GM10266 (cell line): ENCODE measurements around the gene PRTFDC1.

Source experiments
- DNase-seq: peaks from one replicate; pipeline ENCODE4 v3.0.0; 2012; ENCODE audit errors: extremely low spot score
- CTCF ChIP-seq: IDR thresholded peaks from 2 replicates; pipeline ENCODE4 v1.5.1; 2012; ENCODE audit warnings: mild to moderate bottlenecking, low read depth; ENCODE audit not compliant: control insufficient read depth, insufficient read depth; ENCODE audit errors: missing control alignments

Gene PRTFDC1

DNA sequence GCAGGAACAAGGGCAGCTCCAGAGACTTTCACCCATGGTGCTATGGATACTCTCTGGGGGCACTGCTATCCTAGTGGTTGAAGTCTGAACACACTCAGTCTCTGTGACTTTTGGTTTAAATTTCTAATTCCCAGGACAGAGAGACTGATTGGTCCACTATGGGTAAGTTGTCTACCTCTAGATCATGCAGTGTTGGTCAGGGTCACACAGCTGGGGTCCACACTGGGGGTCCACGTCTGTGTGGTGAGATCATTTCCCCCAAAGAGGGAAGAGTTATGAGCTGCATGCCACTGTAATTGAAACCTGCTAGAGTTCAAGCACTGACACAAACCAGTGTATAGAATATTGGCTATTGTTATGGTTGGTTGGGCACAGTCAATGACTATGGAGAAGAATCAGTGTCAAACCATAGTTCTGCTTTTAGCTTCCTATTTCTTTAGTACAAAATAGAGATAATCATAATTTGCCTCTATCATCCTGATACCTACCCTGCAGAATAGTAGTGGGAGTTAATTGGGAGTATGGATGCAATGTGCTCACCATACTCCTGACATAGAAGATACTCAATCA lies 101.6 kb downstream of the PRTFDC1 start:
- no peak for TF ChIP-seq CTCF
- DNase-seq, result no peak

DNA sequence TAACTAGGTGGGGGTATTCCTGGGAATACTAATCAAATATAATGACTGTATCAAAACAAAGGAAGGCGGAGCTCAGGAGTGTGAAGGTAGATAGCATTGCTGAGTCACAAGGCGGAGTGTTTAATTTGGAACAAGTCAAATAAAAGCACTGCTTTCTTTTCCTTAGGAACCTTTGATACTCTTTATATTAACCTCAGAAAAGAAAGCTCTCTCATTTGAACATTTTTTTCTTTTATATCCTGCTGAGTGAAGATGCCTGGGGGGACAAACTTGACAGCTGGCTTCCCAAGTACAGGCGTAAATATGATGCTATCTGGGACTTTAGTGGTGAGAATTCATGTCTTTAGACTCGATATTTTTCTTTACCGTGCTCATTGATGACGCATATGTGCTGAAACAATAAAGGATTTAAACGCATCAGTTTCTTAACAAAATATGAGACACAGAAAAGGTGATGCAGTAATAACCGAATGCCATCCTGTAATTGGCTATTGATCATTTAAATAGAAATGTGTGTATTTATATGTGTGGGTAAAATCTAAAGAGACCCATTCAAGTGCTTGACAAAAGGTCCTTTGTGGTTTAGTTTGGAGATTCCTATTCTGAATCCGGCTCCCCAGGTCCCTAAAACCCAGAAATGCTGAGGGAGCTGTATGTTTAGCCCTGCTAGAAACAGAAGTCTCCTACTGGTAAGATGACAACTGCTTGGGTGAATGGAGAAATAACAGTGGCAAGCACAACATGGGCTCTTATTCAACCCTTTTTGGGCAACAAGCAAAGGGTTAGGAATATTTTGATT lies 102.7 kb downstream of the PRTFDC1 start:
- DNase-seq, result no peak
- no peak for TF ChIP-seq CTCF

GRCh38 chr10:24849051-24849450 lies 103.4 kb downstream of the PRTFDC1 start:
- DNase-seq, result no peak
- TF ChIP-seq CTCF, result no peak

- no peak for DNase-seq
- no peak for TF ChIP-seq CTCF
These were observed 104.2 kb downstream of the PRTFDC1 start for GRCh38 chr10:24848195-24848594.

GRCh38 chr10:24847112-24848070 lies 105.0 kb downstream of the PRTFDC1 start:
- DNase-seq, result no peak

DNA sequence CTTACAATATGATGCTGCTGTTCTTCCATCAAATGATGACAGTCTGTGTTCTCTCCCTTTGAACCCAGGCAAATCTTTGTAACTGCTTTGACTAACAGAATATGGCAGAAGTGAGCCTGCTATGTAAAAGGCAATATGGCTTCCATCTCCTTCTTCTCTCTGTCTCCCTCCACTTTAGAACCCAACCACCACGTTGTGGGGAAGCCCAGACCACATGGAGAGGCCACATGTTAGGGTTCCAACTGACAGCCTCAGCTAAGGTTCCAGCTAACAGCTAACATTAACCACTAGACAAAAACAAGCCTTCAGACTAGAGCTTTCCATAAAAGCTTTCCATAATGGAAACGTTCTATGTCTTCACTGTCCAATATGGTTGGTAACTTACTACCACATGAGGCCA lies 107.7 kb downstream of the PRTFDC1 start:
- DNase-seq, result no peak
- no peak for TF ChIP-seq CTCF

More at GRCh38 chr10:24847112-24848070, 105.0 kb downstream of the PRTFDC1 start:
- no peak for TF ChIP-seq CTCF

DNA sequence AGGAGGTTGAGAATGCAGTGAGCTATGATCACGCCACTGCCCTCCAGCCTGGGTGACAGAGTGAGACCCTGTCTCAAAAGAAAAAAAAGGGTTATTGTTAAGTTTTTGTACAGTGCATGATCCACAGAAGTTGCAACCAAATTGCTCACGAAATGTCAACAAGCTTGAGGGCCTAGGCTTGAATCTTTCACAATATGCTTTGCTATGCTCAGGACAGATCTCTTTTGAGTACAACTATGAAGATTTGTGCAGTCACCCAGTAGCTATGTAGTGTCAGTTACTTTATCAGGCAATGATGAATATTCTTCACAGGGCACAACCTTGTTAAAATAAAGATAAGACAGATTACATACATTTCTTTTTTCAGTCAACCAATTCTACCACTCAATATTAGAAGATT lies 109.2 kb downstream of the PRTFDC1 start:
- TF ChIP-seq CTCF, result no peak
- DNase-seq, result no peak
